IMR-90 (cell line): Measurements from ENCODE around the gene FRMPD3.
"Not testable (repeated sequence)": the region's sequence is repeated elsewhere in the genome, so short reads cannot be mapped to it uniquely, and the experiment has no call there.

Experiments used
- FOS ChIP-seq: fragments of 150-350 bp; IDR thresholded peaks from 2 replicates; pipeline ENCODE4 v1.6.1; 2016; ENCODE audit warnings: low read depth, low read length
- POLR2A ChIP-seq: IDR thresholded peaks from 2 replicates; pipeline ENCODE4 v1.6.1; 2012; ENCODE audit warnings: mild to moderate bottlenecking, low read depth, low read length
- RAD21 ChIP-seq: IDR thresholded peaks from 2 replicates; pipeline ENCODE4 v1.6.1; 2012; ENCODE audit warnings: low read length, improper control_type of control experiment
- RFX5 ChIP-seq: IDR thresholded peaks from 2 replicates; pipeline ENCODE4 v1.8.0; 2012; ENCODE audit warnings: low read depth, mild to moderate bottlenecking, low read length, moderate library complexity
- TF ChIP-seq, protein P1 (sequence below): conservative IDR thresholded peaks from 2 replicates; pipeline ENCODE4 v1.5.1; 2012; ENCODE audit warnings: mild to moderate bottlenecking, low read depth, low read length, improper control_type of control experiment

DNA sequence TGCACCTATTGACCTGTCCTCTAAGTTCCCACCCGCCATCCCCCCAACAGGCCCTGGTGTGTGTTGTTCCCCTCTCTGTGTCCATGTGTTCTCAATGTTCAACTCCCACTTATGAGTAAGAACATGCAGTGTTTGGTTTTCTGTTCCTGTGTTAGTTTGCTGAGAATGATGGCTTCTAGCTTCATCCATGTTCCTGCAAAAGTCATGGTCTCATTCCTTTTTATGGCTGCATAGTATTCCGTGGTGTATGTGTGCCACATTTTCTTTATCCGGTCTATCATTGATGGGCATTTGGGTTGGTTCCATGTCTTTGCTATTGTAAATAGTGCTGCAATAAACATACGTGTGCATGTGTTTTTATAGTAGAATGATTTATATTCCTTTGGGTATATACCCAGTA is 22.0 kb downstream of the FRMPD3 start:
- not testable (repeated sequence) for TF ChIP-seq FOS, POLR2A, RAD21, RFX5
- TF ChIP-seq, protein P1, sequence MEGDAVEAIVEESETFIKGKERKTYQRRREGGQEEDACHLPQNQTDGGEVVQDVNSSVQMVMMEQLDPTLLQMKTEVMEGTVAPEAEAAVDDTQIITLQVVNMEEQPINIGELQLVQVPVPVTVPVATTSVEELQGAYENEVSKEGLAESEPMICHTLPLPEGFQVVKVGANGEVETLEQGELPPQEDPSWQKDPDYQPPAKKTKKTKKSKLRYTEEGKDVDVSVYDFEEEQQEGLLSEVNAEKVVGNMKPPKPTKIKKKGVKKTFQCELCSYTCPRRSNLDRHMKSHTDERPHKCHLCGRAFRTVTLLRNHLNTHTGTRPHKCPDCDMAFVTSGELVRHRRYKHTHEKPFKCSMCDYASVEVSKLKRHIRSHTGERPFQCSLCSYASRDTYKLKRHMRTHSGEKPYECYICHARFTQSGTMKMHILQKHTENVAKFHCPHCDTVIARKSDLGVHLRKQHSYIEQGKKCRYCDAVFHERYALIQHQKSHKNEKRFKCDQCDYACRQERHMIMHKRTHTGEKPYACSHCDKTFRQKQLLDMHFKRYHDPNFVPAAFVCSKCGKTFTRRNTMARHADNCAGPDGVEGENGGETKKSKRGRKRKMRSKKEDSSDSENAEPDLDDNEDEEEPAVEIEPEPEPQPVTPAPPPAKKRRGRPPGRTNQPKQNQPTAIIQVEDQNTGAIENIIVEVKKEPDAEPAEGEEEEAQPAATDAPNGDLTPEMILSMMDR = not testable (repeated sequence)
